A549 (cell line): ENCODE measurements around the gene ATOX1. TPM values are rescaled to one million over a fixed set of nuclear protein-coding genes. Genes with fewer than 3 reads are reported as not detected.

Experiments
- ATAC-seq, 2 experiments: fragments of 200-7000 bp in 1 of 2; fragments of >200 bp in 1 of 2; cut with Nextera tagmentation in 1 of 2; cut with Tn5 transposase in 1 of 2; 3 replicates each; pipeline versions ENCODE4 v1.8.0 to v1.9.1; 2018 to 2020; ENCODE audit warnings: mild to moderate bottlenecking in 1 of 2, moderate library complexity in 1 of 2
- CTCF ChIA-PET: fragments of 300-600 bp; sonication (Branson Sonifier 250); formaldehyde crosslinking; extraction: SDS; loops from one replicate; lab custom pipeline; 2021; ENCODE audit warnings: antibody characterized with exemption, inconsistent platforms; lab: Yijun Ruan, JAX
- POLR2A ChIA-PET: fragments of 350-600 bp; formaldehyde crosslinking; extraction: SDS; loops from one replicate; lab custom pipeline; 2021; ENCODE audit warnings: antibody characterized with exemption, inconsistent platforms; lab: Yijun Ruan, JAX
- DNase-seq, 2 experiments: peaks; one replicate each; pipeline versions ENCODE4 v3.0.0 to v3.0.0-alpha.2; 2011 to 2016; ENCODE audit warnings: low read depth in 1 of 2, low spot score in 1 of 2
- FAIRE-seq: peaks from 2 replicates; lab custom pipeline; 2011; peaks lifted over from hg19 to GRCh38; lab: Jason Lieb, UNC
- H3K27ac ChIP-seq, 2 experiments: fragments of >200 bp; sonication (Bioruptor Twin); formaldehyde crosslinking; 3 replicates each; pipeline ENCODE4 v1.5.1; 2016 to 2017
- H3K4me1 ChIP-seq: fragments of >200 bp; sonication (Bioruptor Twin); formaldehyde crosslinking; 3 replicates; pipeline ENCODE4 v1.6.1; 2016
- H3K4me2 ChIP-seq: fragments of >200 bp; sonication (Bioruptor Twin); formaldehyde crosslinking; 3 replicates; pipeline ENCODE4 v1.6.1; 2016
- H3K4me3 ChIP-seq: fragments of >200 bp; sonication (Bioruptor Twin); formaldehyde crosslinking; 3 replicates; pipeline ENCODE4 v1.5.1; 2016
- H3K9me3 ChIP-seq: fragments of >200 bp; sonication (Bioruptor Twin); formaldehyde crosslinking; 3 replicates; pipeline ENCODE4 v1.6.1; 2016
- CHD4 ChIP-seq: fragments of 200-600 bp; sonication (generic); IDR thresholded peaks from 2 replicates; pipeline ENCODE4 v1.6.1; 2016; ENCODE audit warnings: antibody characterized with exemption, mild to moderate bottlenecking, borderline replicate concordance
- EHF ChIP-seq: fragments of 250-450 bp; sonication (Bioruptor Pico); IDR thresholded peaks from 2 replicates; pipeline ENCODE4 v1.5.0; 2020; ENCODE audit warnings: mild to moderate bottlenecking
- HEYL ChIP-seq: fragments of 250-450 bp; sonication (Bioruptor Pico); IDR thresholded peaks from 2 replicates; pipeline ENCODE4 v1.8.0; 2021; ENCODE audit warnings: mild to moderate bottlenecking, moderate library complexity
- HMGXB4 ChIP-seq: fragments of 250-450 bp; sonication (Bioruptor Pico); IDR thresholded peaks from 2 replicates; pipeline ENCODE4 v1.5.0; 2021; ENCODE audit warnings: mild to moderate bottlenecking, moderate library complexity, borderline replicate concordance
- KDM1A ChIP-seq: fragments of 200-600 bp; sonication (generic); IDR thresholded peaks from 2 replicates; pipeline ENCODE4 v1.6.1; 2016; ENCODE audit warnings: low read depth, mild to moderate bottlenecking
- MAZ ChIP-seq: fragments of 150-350 bp; IDR thresholded peaks from 2 replicates; pipeline ENCODE4 v1.6.1; 2014; ENCODE audit warnings: antibody characterized with exemption, low read depth, low read length, borderline replicate concordance
- NFE2L2 ChIP-seq: fragments of 150-350 bp; conservative IDR thresholded peaks from 2 replicates; pipeline ENCODE4 v1.6.1; 2014; ENCODE audit warnings: low read length
- NR3C1 ChIP-seq: fragments of >200 bp; sonication (Bioruptor Twin); formaldehyde crosslinking; IDR thresholded peaks from 3 replicates; pipeline ENCODE4 v1.6.1; 2017
- POLR2AphosphoS2 ChIP-seq: conservative IDR thresholded peaks from 2 replicates; pipeline ENCODE4 v1.6.1; 2012; ENCODE audit warnings: low read length, improper control_type of control experiment, inconsistent platforms
- RARB ChIP-seq: fragments of 250-450 bp; sonication (Bioruptor Pico); IDR thresholded peaks from 2 replicates; pipeline ENCODE4 v1.8.0; 2021; ENCODE audit warnings: mild to moderate bottlenecking, moderate library complexity
- RCOR1 ChIP-seq: fragments of 150-350 bp; IDR thresholded peaks from 2 replicates; pipeline ENCODE4 v1.6.1; 2014; ENCODE audit warnings: antibody characterized with exemption, low read length, low read depth
- RNF2 ChIP-seq: fragments of 200-600 bp; sonication (generic); IDR thresholded peaks from 2 replicates; pipeline ENCODE4 v1.6.1; 2016; ENCODE audit warnings: low read depth, mild to moderate bottlenecking, antibody characterized with exemption, moderate library complexity, borderline replicate concordance
- TP53 ChIP-seq: fragments of 250-450 bp; sonication (Bioruptor Pico); IDR thresholded peaks from 2 replicates; pipeline ENCODE4 v1.5.0; 2021; ENCODE audit warnings: mild to moderate bottlenecking, moderate library complexity
- WGBS: methylation state at CpG from one replicate; pipeline ENCODE4 v1.1.6; 2017; ENCODE audit errors: missing lambda C conversion rate; 5-methylcytosine and 5-hydroxymethylcytosine counted together
- polyA plus RNA-seq, 4 experiments: library from polyadenylated mRNA; depleted of rRNA in 3 of 4; stranded (reverse); fragments of >200 nt; fragmentation: RNase III in 1 of 4; extraction: RNeasy Plus Mini Kit Qiagen cat#74134 plus additional on column Dnase treatment in 1 of 4; gene quantifications; 2 replicates in 3 of 4; 3 replicates in 1 of 4; pipeline ENCODE4 v1.2.3, GENCODE V29; 2011 to 2017
- TF ChIP-seq, protein P1 (sequence below): fragments of >200 bp; sonication (Bioruptor Twin); formaldehyde crosslinking; IDR thresholded peaks from 3 replicates; pipeline ENCODE4 v1.5.1; 2016
- TF ChIP-seq, protein P2 (sequence below): fragments of 250-450 bp; sonication (Bioruptor Pico); IDR thresholded peaks from 2 replicates; pipeline ENCODE4 v1.5.0; 2020; ENCODE audit warnings: low read depth, mild to moderate bottlenecking, moderate library complexity
- TF ChIP-seq, protein P3 (sequence below): IDR thresholded peaks from 2 replicates; pipeline ENCODE4 v1.6.1; 2012

The ATOX1 gene
- polyA plus RNA-seq, 2 of the 4 experiments (the other 2 are of a cell fraction): 58.1 to 218 TPM

- no peak overlapping the region for H3K4me3 ChIP-seq
- no peaks in the 10 kb centered on the region for H3K4me1 ChIP-seq
- no peak for DNase-seq
- H3K4me2 ChIP-seq: no peak overlapping the region
- WGBS: 83% methylated on average over 4 of the region's 4 CpGs
- ChIA-PET POLR2A (interaction anchor here (0.9 kb wide), 1 partner anchor 19 kb away, joined by 3 read pairs; no protein-coding TSS in a partner anchor), CTCF (interaction anchor here (0.6 to 24.6 kb wide), 6 partner anchors 10 to 305 kb away, joined by 3 to 529 read pairs (median 8); partner anchors contain the start of genes G3BP1 and SLC36A1)
- H3K9me3 ChIP-seq: no peaks in the 10 kb centered on the region
- FAIRE-seq: no peak
- ATAC-seq: no peak
- H3K27ac ChIP-seq: no peak overlapping the region
- TF ChIP-seq, protein P1, sequence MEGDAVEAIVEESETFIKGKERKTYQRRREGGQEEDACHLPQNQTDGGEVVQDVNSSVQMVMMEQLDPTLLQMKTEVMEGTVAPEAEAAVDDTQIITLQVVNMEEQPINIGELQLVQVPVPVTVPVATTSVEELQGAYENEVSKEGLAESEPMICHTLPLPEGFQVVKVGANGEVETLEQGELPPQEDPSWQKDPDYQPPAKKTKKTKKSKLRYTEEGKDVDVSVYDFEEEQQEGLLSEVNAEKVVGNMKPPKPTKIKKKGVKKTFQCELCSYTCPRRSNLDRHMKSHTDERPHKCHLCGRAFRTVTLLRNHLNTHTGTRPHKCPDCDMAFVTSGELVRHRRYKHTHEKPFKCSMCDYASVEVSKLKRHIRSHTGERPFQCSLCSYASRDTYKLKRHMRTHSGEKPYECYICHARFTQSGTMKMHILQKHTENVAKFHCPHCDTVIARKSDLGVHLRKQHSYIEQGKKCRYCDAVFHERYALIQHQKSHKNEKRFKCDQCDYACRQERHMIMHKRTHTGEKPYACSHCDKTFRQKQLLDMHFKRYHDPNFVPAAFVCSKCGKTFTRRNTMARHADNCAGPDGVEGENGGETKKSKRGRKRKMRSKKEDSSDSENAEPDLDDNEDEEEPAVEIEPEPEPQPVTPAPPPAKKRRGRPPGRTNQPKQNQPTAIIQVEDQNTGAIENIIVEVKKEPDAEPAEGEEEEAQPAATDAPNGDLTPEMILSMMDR: no peak
- no peak for TF ChIP-seq CHD4
- no peak for TF ChIP-seq POLR2AphosphoS2
Measured at GRCh38 chr5:151751593-151751992, 6.8 kb downstream of the ATOX1 start.

DNA sequence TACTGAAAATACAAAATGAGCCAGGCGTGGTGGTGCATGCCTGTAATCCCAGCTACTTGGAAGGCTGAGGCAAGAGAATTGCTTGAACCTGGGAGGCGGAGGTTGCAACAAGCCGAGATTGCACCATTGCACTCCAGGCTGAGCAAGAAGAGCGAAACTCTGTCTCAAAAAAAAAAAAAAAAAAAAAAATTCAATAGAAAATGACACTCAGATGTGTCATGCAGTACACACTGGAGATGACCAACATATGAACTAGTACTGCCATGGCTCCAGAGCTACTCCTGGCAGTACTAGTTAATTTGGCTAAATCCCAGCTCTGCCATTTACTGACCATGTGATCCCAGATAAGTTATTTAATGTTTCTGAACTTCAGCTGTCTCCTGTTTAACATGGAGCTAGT, 7.3 kb downstream of the ATOX1 start:
- no peak for FAIRE-seq
- 98% methylated on average over 4 of the region's 4 CpGs for WGBS
- no peaks in the 10 kb centered on the region for H3K9me3 ChIP-seq
- DNase-seq: no peak
- no peak overlapping the region for H3K27ac ChIP-seq
- no peak for TF ChIP-seq RARB (CRISPR knock-in tag)
- TF ChIP-seq, protein P2, sequence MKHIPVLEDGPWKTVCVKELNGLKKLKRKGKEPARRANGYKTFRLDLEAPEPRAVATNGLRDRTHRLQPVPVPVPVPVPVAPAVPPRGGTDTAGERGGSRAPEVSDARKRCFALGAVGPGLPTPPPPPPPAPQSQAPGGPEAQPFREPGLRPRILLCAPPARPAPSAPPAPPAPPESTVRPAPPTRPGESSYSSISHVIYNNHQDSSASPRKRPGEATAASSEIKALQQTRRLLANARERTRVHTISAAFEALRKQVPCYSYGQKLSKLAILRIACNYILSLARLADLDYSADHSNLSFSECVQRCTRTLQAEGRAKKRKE (CRISPR knock-in tag): no peak
- TF ChIP-seq HEYL: no peak
- TF ChIP-seq HMGXB4 (CRISPR knock-in tag): no peak
- H3K4me3 ChIP-seq: no peak overlapping the region
- CTCF ChIA-PET: interaction anchor here (1.3 to 24.6 kb wide), 4 partner anchors 9 to 304 kb away, joined by 3 to 529 read pairs (median 32); partner anchors contain the start of gene SLC36A1
- H3K4me1 ChIP-seq: no peaks in the 10 kb centered on the region
- no peak overlapping the region for H3K4me2 ChIP-seq
- no peak for ATAC-seq
- POLR2A ChIA-PET: interaction anchor here (0.8 to 0.9 kb wide), 2 partner anchors 19 to 20 kb away, joined by 3 to 4 read pairs; partner anchors contain the start of gene G3BP1

DNA sequence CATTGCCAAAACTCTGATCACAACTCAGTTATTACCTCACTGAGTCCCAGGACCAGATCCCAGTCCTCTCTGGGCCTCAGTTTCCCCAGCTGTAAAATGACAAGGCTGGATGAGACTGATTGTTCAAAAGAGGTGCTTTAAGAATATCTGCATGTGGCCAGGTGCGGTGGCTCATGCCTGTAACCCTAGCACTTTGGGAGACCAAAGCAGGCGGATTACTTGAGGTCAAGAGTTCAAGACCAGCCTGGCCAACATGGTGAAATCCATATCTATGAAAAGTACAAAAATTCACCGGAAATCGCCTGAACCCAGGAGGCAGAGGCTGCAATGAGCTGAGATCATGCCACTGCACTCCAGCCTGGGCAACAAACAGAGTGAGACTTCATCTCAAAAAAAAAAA, 8.3 kb downstream of the ATOX1 start:
- TF ChIP-seq EHF (CRISPR knock-in tag) (no peak), POLR2AphosphoS2 (no peak), RCOR1 (no peak), CHD4 (no peak), MAZ (no peak), KDM1A (no peak), TP53 (CRISPR knock-in tag) (no peak), RNF2 (no peak), NR3C1 (no peak), NFE2L2 (no peak)
- TF ChIP-seq, protein P3, sequence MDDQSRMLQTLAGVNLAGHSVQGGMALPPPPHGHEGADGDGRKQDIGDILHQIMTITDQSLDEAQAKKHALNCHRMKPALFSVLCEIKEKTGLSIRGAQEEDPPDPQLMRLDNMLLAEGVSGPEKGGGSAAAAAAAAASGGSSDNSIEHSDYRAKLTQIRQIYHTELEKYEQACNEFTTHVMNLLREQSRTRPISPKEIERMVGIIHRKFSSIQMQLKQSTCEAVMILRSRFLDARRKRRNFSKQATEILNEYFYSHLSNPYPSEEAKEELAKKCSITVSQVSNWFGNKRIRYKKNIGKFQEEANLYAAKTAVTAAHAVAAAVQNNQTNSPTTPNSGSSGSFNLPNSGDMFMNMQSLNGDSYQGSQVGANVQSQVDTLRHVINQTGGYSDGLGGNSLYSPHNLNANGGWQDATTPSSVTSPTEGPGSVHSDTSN: no peak
- Histone ChIP-seq H3K9me3 (no peaks in the 10 kb centered on the region), H3K27ac (no peak overlapping the region), H3K4me3 (no peak overlapping the region), H3K4me1 (no peaks in the 10 kb centered on the region), H3K4me2 (no peak overlapping the region)
- no peak for ATAC-seq
- POLR2A ChIA-PET: no interaction called here
- FAIRE-seq: no peak
- DNase-seq: no peak
- CTCF ChIA-PET: interaction anchor here (0.9 to 24.6 kb wide), 5 partner anchors 8 to 698 kb away, joined by 3 to 529 read pairs (median 7); partner anchors contain the start of gene SLC36A1
- WGBS: 87% methylated on average over 4 of the region's 4 CpGs
